ENCODE data around the gene DOK7. TPM values are rescaled to one million over a fixed set of nuclear protein-coding genes. Genes with fewer than 3 reads are reported as not detected.

Gene DOK7
- total RNA-seq, 1 experiment from 2014 or later = 0.26 TPM

DNA sequence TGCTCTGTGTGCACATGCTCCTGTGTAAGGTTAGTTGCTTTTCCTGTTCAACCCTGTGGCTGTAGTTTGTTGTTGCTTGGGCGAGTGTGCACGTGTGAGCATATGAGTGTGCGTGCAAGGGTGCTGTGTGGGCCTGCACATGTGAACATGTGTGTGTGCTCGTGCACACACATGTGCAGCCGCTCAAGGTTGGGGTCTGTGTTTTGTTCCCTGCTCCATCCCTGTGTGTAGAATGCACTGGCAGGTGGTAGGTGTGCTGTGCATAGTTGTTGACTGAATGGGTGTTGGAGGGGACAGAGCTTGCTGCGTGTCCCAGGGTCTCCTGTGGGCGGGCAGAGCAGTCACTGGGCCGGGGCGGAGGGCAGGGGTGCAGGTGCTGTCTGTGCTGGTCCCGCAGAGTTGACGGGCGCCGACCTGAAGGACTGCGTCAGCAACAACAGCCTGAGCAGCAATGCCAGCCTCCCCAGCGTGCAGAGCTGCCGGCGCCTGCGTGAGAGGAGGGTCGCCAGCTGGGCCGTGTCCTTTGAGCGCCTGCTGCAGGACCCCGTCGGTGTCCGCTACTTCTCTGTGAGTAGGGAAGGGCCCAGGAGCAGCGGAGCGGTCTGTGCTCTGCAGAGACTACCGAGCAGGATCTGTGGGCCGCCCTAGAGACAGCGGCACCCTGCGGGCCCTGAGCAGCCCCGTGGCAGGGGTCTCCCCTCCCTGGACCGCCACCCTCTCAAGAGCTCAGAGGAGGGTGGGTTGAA is 49.3 kb upstream of the DOK7 start:
- H3K9me3 ChIP-seq (ENCODE audit: control insufficient read depth, low read depth, low read length) = no peaks in the 10 kb centered on the region
- no CpG with 5 or more reads among the region's 32 CpGs for WGBS (ENCODE audit: extremely low coverage, insufficient read length, low lambda C conversion rate)
- H3K27ac ChIP-seq (ENCODE audit: insufficient read length, low read depth, low read length) = no peak overlapping the region

More for the DNA sequence above, 49.3 kb upstream of the DOK7 start:
- H4K91ac ChIP-seq (ENCODE audit: insufficient read length, low read depth, low read length) = no peak overlapping the region
- H3K18ac ChIP-seq (ENCODE audit: insufficient read length, low read depth, low read length) = no peak overlapping the region
- no peak overlapping the region for H3T11ph ChIP-seq (ENCODE audit: low read length)
- TF ChIP-seq, protein P1, sequence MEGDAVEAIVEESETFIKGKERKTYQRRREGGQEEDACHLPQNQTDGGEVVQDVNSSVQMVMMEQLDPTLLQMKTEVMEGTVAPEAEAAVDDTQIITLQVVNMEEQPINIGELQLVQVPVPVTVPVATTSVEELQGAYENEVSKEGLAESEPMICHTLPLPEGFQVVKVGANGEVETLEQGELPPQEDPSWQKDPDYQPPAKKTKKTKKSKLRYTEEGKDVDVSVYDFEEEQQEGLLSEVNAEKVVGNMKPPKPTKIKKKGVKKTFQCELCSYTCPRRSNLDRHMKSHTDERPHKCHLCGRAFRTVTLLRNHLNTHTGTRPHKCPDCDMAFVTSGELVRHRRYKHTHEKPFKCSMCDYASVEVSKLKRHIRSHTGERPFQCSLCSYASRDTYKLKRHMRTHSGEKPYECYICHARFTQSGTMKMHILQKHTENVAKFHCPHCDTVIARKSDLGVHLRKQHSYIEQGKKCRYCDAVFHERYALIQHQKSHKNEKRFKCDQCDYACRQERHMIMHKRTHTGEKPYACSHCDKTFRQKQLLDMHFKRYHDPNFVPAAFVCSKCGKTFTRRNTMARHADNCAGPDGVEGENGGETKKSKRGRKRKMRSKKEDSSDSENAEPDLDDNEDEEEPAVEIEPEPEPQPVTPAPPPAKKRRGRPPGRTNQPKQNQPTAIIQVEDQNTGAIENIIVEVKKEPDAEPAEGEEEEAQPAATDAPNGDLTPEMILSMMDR (conservative IDR thresholded peaks at IDR 0.05) = no peak
- H4K8ac ChIP-seq (replicated peaks; ENCODE audit: insufficient read length, low read depth, low read length) = no peak overlapping the region
- H3K27me3 ChIP-seq (ENCODE audit: insufficient read depth, low read length) = no peaks in the 10 kb centered on the region
- no peaks in the 10 kb centered on the region for H3K79me2 ChIP-seq (ENCODE audit: insufficient read depth, low read length)
- H3K23me2 ChIP-seq (ENCODE audit: insufficient read length, low read depth, low read length, poor library complexity, severe bottlenecking) = no peaks in the 10 kb centered on the region
- no peaks in the 10 kb centered on the region for H3K79me1 ChIP-seq (ENCODE audit: insufficient read depth, low read depth, low read length, poor library complexity, severe bottlenecking)
- peak overlapping the region in 1 of 3 experiments; percentile 42; a peak in 1 of 7 replicates for H3K27ac Mint-ChIP-seq
- no peak overlapping the region for H2AK5ac ChIP-seq (ENCODE audit: insufficient read length, low read length)
- H2BK20ac ChIP-seq (ENCODE audit: low read depth, low read length, poor library complexity, severe bottlenecking) = no peak overlapping the region
- no peak overlapping the region for H3K4ac ChIP-seq (ENCODE audit: low read depth, low read length)
- H3K9ac ChIP-seq (ENCODE audit: extremely low read depth, insufficient read length, low read length) = no peak overlapping the region
- H3K9me3 Mint-ChIP-seq = no peaks in the 10 kb centered on the region
- H4K5ac ChIP-seq (ENCODE audit: insufficient read length, low read depth, low read length) = no peak overlapping the region
- H3K36me3 Mint-ChIP-seq (ENCODE audit: insufficient read depth in 1 of 3, low read depth in 3 of 3) = peaks cover 0 to 30% (median 2%) of the 10 kb centered on the region in 3 experiments; a peak in 4 of 7 replicates
- H3K4me3 Mint-ChIP-seq = no peak overlapping the region
- no peaks in the 10 kb centered on the region; the same call in 1 of the 2 replicates for H3K27me3 Mint-ChIP-seq (ENCODE audit: low read depth)
- no peak overlapping the region for H2BK5ac ChIP-seq (ENCODE audit: insufficient read length, low read length)
- DNase-seq = peak; percentile 27
- no peaks in the 10 kb centered on the region for H3K4me1 ChIP-seq (ENCODE audit: insufficient read depth, low read length)
- no peak overlapping the region; the same call in 1 of the 2 replicates for H3K14ac ChIP-seq (ENCODE audit: insufficient read depth, low read length)
- H3K4me1 Mint-ChIP-seq = peaks cover 3 to 5% of the 10 kb centered on the region in 2 experiments; a peak in 3 of 4 replicates
- no peak overlapping the region for H2AFZ ChIP-seq (ENCODE audit: low read length)
- H2BK12ac ChIP-seq (ENCODE audit: insufficient read length, low read depth, low read length) = no peak overlapping the region
- no peak overlapping the region for H3K56ac ChIP-seq (ENCODE audit: insufficient read length, low read depth, low read length)
- H3K23ac ChIP-seq (ENCODE audit: insufficient read length, low read depth, low read length) = no peak overlapping the region
- H2BK120ac ChIP-seq (ENCODE audit: low read depth, low read length, poor library complexity, severe bottlenecking) = no peak overlapping the region
- no peak overlapping the region for H3K4me2 ChIP-seq (ENCODE audit: insufficient read depth, insufficient read length, low read length)
- no peaks in the 10 kb centered on the region for H4K20me1 ChIP-seq (ENCODE audit: control insufficient read depth, insufficient read depth, insufficient read length)
- H2BK15ac ChIP-seq (ENCODE audit: low read depth, low read length) = no peak overlapping the region

Data from H9 (cell line).